Measurements from ENCODE around the gene MTRF1L.

The MTRF1L gene, protein sequence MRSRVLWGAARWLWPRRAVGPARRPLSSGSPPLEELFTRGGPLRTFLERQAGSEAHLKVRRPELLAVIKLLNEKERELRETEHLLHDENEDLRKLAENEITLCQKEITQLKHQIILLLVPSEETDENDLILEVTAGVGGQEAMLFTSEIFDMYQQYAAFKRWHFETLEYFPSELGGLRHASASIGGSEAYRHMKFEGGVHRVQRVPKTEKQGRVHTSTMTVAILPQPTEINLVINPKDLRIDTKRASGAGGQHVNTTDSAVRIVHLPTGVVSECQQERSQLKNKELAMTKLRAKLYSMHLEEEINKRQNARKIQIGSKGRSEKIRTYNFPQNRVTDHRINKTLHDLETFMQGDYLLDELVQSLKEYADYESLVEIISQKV

DNA sequence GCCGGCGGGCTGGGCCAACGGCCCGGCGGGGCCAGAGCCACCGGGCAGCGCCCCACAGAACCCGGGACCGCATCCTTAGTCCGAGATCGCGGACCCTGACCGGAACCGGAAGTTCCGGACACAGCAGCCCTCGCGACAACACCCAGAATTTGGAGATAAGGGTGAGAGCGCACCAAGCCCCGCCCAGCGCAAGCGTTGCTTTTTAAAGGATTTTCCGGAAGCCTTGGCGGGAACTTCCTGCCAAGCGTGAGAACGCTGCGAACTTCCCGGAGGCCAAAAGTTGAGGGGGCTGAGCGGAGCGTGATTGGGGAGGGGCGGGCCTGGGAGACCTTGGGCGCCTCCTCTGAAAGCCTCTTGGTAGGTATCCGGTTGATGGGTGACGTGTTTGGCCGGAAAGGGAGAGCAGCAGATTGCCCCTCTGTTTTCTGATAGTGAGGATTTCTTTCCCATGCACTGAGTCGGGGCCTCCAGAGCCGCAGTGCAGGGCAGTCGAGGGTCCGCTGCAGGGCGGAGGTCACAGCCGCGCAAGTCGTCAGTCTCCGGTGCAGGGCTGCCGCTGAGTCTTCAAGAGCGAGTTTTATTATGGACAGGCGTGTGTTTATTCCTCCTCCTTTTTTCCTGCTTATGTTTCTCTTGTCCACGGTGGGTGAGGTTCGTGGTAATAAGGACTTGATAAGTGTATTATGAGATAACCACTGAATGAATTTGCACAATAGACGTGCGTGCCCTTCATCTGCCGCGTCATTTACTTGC is at the start of gene MTRF1L:
MTRF1L (minus strand) TSS at position 97 of the 753 bp plus-strand sequence; CDS start at position 73, 24 bp downstream.
- DNase-seq: peak; percentile 86

- no peak for DNase-seq
These were observed 49.3 kb upstream of the MTRF1L start for GRCh38 chr6:153051801-153052200.

DNA sequence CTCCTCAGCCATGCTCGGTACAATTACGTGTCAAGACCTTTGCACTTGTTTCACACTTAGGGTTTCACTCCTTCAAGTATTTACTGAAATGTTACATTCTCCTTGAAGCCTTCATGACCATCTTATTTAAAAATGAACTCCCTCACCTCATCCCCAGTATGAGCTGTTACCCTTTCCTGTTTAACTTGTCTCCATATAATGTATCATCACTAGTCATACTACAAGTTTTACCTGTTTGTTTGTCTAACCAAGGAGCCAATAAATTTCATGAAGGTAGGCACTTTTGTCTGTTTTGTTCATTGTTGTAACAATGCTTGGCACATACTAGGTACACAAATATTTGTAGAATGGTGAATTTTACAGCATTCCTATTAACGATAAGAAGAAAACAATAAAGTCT is 46.1 kb upstream of the MTRF1L start:
- DNase-seq: no peak

DNA sequence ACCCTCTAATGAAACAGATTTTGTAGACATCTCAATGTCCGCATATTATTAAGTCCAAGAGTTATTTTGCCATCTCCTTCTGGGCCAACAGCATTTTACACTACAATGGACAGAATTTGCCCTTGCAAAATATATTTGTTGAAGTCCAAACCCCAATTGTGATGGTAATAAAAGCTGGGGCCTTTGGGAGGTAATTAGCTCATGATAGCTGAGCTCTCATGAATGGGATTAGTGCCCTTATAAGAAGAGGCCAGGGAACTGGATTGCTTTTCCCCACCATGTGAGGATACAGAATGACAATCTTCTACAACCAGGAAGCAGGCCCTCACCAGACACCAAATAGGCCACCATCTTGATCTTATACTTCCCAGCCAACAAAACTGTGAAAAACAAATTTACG is 44.9 kb upstream of the MTRF1L start:
- DNase-seq: no peak

GRCh38 chr6:153045271-153045670 is 42.8 kb upstream of the MTRF1L start:
- DNase-seq: no peak

GRCh38 chr6:153044295-153044694 is 41.8 kb upstream of the MTRF1L start:
- no peak for DNase-seq

GRCh38 chr6:153043719-153044118 is 41.2 kb upstream of the MTRF1L start:
- DNase-seq: no peak

DNA sequence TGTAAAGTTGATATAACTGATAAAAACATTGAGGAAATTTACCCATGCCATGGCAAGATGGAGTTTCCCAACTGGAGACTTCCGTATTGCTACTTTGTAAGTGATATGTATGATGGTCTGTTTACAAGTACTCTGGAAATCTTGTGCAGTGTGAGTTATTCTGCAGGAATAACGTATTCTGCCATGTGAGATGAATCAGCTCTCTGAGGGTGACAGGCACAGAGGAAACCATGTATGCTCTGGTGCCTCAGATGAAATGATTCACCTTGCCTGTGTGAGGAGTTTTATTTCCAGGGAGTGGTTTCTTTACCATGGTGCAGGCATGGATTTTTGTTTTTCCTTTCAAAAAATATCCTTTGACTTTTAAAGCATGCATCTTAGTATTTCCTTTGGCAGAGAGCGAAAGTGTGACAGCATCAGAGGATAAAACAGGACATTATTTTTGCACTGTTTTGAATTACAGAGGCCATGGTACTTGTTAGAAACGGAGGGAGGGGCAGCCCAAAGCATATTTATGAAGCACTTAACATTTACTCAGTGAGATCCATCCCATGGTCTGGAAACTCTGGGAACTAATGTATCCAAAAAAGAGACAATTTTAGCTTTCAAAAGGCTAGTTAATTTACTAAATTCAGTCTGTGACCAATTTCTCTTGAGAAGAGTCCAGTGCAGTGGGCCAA is 36.0 kb upstream of the MTRF1L start:
- DNase-seq: no peak

DNA sequence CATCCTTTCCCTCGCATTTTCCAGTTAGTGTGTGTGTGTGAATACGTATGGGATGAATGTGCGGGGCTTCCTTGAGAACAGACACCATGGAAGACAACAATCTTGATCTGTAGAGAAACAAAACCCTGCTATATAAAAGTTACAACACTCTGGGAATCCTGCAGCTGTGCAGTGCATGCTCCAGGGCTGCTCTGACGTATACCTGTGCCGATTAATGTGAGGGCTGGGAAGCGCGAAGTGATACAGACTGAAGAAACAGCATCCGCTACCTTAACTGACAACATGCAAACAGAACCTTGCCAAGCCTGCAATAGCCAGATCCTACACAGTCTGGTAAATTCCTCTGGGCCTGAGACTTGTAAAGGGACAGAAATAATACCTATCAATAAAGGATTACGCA is 31.6 kb upstream of the MTRF1L start:
- no peak for DNase-seq

DNA sequence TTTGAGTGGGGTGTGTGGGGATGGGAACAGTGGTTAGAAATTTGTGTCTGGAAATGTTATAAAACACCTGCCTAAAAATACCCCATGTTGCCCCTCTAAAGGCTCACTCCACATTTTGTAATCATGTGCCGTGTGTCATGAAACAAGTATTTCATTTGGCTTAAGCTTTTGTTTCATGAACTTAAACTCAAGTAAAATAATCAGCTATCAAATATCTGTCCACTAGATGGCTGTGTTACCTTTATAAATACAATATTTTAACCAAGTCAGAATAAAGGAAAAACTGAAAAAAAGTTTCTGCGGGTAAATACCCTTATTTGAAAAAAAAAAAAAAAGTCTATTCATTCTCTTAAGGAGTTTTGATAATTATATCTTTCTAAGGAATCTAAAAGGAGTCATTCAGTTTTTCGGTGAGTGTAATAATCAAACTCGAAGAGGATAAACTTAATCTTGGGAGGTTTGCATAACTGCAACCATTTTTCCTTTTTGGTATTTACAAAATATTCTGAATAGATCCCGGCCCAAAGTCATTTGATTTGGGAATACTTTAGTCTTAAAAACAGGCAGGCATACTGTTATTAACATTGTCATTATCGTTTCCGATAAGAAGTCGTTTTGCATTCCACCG is 29.9 kb upstream of the MTRF1L start:
- DNase-seq: no peak

DNA sequence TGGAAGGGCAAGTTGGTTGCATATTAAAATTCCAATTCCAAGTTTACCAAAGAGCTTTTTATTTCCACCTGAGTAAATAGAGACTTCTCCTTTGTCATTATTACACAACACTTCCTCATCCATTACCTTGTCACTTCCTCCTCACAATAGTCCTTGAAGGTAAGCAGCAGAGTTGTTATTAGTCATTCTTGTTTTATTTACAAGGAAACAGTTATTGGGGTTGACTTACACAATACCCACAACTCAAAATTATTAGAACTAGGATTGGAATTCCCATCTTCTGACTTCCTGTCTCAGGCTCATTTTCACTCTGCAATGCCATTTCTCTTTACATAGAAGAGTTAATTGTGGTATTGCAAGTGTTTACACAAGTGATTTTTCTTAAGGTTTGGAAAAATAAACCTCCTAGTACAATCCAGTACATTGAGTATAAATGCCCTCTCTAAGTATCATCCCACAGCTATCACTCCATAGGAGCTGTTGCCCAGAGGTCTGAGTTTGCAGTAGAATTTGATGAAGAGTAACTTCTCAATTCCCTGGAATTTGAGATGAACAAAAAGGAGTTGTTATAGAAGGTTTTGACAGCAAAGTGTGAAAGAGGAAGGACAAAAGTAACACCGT is 28.9 kb upstream of the MTRF1L start:
- no peak for DNase-seq

DNA sequence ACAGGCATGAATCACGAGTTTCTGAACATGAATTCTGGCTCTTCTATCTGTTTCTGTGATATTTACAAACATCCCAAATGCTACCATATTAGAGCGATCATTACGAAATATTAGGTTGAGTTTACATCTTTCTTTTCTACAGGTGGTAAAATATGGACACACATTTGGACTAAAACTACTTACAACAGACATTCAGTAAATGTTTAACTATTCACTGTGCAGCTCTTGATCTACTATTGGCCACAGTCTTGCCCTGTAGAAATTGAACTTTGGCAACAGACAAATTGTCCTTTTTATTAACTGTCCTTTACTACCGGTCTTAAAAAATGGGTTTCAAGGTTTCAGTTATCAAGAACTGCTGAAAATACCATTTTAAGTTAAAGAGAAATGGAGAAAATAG is 26.5 kb upstream of the MTRF1L start:
- no peak for DNase-seq

GRCh38 chr6:153028286-153028685 is 25.8 kb upstream of the MTRF1L start:
- DNase-seq: no peak

- no peak for DNase-seq
These were observed 25.0 kb upstream of the MTRF1L start for GRCh38 chr6:153027480-153027879.

GRCh38 chr6:153024709-153025017 is 22.2 kb upstream of the MTRF1L start:
- no peak for DNase-seq

DNA sequence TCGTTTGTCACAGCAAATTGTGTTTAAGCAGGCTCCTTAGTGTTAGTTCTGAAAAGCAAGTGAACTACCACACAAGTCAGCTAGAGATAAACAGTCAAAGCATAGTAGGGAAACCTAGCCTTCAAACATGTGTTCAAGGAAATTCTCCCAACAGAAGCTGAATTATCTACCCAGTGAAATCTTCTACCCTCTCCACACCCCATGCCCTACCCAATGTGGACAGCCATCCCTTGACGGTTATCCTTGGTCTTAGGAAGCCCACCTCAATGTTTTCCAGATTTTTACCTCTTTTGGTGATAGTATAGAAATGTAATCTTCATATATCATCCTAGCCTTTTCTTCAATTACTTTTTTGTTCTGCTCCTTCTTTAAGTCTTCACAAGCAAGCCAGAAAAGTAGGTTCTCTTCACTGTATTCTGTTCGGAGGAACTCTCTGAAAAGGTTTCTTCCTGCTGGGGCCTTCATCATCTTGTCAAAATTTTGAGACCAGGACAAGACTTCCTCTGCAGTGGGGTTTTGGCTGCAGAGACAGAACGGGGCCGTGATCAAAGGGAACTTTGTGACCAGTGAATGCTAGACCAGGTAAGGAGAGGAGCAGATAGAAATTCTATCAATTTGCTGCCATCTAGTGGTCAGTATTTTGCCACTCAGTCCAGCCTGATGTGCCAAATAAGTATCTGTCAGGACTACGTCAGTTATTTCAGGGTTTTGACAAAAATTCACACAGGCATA is 21.6 kb upstream of the MTRF1L start:
- DNase-seq: peak; percentile 5

GRCh38 chr6:153018355-153018754 is 15.8 kb upstream of the MTRF1L start:
- no peak for DNase-seq

- no peak for DNase-seq
These were observed 14.3 kb upstream of the MTRF1L start for GRCh38 chr6:153016846-153017245.

DNA sequence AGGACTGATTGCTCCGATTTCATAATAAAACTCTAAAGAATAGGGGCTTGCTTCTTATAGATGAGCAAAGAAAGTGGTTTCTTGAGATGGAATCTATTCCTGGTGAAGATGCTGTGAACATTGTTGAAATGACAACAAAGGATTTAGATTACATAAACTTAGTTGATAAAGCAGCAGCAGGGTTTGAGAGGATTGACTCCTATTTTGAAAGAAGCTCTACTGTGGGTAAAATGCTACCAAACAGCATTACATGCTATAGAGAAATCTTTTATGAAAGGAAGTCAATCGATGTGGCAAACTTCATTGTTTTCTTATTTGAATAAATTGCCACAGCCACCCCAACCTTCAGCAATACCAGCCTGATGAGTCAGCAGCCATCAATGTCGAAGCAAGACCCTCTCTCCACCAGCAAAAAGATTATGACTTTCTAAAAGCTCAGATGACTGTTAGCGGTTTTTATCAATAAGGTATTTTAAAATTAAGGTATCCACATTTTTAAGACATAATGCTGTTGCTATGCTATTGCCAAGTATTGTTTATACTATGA is 12.7 kb upstream of the MTRF1L start:
- DNase-seq: no peak

DNA sequence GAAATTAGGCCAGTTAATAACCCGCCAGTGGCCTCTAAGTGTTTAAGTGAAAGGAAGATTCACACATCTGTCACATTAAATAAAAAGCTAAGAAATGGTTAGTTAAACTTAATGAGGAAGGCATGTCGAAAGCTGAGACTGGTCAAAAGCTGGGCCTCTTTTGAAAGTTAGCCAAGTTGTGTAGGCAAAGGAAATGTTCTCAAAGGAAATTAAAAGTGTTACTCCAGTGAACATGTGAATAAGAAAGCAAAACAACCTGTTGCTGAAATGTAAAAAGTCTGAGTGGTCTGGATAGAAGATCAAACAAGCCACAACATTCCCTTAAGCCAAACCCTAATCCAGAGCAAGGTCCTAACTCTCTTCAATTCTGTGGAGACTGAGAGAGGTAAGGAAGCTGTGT is 10.9 kb upstream of the MTRF1L start:
- DNase-seq: no peak

DNA sequence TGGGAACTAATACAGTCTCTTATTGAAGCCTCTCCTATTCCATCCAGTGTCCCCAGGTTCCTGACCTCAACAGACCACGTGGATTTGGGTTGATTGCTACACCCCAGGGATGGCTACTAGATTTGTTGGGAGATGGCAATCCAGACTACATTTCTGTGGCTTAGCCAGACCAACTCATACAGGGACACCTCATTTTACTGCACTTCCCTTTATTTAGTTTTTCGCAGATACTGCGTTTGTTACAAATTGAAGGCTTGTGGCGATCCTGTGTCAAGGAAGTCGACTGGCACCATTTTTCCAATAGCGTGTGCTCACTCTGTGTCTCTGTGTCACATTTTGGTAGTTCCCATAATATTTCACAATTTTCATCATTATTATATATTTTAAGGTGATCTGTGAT is 10.3 kb upstream of the MTRF1L start:
- DNase-seq: no peak

DNA sequence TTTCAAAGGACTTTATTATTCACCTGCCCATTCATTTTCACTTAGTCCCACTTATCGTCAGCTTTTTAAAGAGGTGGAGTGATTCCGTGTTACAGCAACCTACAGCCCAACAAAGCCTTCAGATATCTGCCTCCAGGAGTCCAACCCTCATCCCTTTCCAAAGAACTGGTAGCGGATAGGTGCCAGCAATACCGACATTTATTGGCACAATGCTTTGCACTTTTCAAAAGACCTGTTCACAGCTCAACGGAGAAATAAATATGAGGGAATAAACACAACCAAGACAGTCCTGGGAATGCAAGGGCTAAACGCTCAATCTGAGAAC is 819 bp upstream of the MTRF1L start:
- DNase-seq: no peak
